GM12872 (cell line): ENCODE measurements around the gene LHX4.

ENCODE experiments used
- TF ChIP-seq, protein P1 (sequence below): IDR thresholded peaks from 3 replicates; pipeline ENCODE4 v1.5.1; 2011; ENCODE audit warnings: low read depth, mild to moderate bottlenecking, low read length, moderate library complexity; ENCODE audit not compliant: insufficient read depth

Gene LHX4

DNA sequence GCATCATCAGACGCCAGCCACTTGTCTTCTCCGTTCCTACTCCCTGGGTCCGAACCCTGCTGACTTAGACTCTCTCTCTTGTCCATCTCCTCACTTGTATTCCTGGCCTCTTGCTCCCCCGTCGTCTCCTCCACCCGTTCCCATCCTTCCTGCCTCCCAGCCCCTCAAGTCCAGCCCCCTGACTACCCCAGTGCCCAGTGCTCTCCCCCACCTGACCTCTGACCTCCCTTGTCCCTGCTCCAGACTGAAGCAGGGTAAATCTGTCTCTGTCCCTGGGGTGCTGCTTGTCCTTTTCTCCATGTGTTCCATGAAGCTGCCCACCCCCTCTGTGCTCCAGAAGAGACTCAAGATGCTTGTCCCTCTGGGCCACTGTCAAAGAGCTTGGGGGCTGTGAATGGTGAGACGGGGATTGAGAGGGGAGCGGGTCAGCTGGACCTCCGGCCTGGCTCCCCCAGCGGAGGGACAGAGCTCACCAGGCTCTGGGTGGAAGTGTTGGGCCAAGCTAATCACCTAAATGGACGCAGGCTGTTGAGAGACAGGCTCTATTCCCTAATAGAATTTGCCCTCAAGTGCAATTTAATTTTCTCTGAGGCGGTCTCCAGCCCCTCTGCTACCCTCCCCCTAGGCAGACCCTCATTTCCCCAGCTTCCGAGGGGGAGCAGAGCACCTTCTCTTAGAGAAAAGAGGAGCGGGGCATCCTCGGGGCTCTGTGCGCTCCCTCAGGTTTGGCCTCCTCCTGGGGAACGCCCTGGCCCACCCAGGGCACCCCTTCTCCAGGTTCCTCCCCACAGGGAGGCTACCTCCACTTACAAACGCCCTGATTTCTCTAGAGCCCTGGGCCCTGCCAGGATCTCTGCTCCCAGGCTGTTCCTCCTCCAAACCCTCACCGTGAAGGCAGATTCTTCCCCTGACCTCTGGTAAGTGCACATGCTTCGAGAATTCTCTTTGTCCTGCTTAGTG is 11.0 kb upstream of the LHX4 start:
- TF ChIP-seq, protein P1, sequence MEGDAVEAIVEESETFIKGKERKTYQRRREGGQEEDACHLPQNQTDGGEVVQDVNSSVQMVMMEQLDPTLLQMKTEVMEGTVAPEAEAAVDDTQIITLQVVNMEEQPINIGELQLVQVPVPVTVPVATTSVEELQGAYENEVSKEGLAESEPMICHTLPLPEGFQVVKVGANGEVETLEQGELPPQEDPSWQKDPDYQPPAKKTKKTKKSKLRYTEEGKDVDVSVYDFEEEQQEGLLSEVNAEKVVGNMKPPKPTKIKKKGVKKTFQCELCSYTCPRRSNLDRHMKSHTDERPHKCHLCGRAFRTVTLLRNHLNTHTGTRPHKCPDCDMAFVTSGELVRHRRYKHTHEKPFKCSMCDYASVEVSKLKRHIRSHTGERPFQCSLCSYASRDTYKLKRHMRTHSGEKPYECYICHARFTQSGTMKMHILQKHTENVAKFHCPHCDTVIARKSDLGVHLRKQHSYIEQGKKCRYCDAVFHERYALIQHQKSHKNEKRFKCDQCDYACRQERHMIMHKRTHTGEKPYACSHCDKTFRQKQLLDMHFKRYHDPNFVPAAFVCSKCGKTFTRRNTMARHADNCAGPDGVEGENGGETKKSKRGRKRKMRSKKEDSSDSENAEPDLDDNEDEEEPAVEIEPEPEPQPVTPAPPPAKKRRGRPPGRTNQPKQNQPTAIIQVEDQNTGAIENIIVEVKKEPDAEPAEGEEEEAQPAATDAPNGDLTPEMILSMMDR = no peak

DNA sequence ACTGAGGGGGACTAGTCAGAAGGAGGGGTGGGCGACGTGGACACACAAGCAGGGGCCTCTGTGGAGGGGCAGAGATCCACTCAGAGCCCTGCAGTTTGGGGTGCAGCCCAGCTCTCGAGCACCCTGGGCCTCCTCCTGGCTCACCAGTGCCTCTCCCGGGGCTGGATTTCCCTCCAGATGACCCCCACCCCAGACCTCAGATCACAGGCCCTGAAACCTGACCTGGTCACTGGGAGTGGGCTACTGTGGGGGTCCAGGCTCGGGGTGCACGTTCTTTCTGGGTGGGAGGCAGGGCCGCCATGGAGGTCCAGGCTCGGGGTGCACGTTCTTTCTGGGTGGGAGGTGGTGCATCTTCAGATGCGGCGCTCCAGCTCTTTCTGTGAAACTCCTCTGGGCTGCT is 10.3 kb upstream of the LHX4 start:
- TF ChIP-seq, protein P1 = no peak

DNA sequence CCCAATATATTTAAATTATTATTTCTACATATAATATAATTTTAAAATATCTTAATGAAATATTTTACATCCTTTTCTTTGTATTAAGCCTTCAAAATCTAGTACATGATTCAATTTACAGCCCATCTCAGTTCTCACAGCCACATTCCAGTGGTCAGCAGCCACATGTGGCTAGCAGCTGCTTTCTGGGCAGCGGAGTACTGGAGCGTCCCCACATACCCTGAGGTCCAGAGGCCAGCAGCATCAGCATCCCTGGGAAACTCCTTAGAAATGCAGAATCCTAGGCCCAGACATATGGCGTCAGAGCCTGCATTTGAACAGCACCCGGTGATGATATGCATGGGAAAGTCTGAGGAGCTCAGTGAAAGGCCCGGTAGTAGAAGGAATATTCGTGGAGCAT is 8.6 kb upstream of the LHX4 start:
- TF ChIP-seq, protein P1 = no peak

DNA sequence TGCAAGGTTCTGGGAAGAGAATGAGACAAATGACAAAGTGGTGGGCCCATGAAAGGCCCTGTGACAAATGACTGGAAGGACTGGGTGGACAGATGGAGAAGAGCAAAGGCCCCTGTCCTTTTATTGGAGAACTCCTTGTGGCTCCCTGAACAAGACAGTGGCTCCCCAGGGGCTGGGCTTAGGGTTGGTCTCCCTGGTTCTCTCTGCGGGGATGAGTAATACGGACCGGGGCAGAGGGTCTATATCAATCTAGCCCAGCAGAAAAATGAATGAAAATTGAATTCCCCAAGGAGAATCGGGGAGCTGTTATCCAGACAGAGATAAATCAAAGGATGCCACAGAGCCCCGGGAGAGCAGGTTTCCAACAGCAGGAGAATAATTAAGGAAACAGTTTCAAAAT is 5.2 kb upstream of the LHX4 start:
- TF ChIP-seq, protein P1 = no peak

DNA sequence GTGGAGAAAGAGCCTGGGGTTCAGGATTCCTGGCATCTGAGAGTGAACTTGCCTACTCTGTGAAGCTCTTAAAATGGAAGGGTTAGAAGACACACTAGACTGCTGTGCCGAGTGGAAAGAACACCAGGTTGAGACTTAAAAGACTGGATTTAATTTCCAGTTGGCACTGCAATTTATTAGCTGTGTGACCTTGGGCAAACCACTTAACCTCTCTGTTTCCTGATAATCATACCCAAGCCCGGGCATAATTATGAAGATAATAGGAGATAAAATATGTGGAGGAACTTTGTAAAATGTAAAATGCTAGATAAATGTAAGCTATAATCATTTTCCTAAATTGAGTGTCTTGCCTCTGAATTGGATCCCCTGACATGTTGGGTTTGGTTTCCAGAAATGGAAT is 4.7 kb upstream of the LHX4 start:
- TF ChIP-seq, protein P1 = no peak

DNA sequence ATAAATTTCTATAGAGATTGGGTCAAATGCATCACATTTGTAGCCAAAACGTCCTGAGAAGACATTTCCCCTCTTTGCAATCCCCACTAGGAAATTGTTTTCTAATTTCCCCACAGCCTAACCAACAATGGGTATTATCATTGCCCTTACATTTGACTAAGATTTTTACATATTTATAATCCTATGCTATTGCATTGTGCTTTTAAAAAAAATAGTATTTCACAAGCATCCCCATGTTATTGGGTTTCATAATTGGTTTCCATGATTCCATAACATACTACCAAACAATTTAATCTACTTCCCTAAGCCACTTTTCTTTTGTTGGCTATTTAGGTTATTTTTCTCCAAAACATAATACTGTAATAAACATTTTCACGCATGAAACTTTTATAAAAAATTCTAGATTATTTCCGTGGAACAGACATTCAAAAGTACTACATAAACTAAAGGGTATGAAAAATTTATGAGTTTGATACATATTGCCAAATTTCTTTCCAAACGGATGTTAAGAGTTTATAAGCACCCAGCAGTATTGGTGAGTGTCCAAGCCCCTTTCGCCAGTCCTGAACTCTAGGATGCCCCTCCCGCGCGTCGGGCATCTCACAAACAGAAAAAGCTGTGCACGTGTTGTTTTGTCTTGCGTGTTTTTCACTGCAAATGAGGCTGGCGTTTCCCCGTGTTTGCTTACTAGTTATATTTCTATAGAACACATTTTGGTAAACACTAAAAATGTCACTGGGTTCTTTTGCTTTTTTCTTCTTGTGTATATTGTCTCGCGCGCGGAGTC is 2.0 kb upstream of the LHX4 start:
- TF ChIP-seq, protein P1 = no peak
